ENCODE data around the gene EYS.

Gene EYS

GRCh38 chr6:64213697-64214096 lies 1493.3 kb downstream of the EYS start:
- no peak overlapping the region for H3K4ac ChIP-seq (ENCODE audit: low read depth in 1 of 2, low read length in 2 of 2)
- no peak overlapping the region for H2BK12ac ChIP-seq (ENCODE audit: low read length in 2 of 2)
- no peak overlapping the region for H2AFZ ChIP-seq (ENCODE audit: low read depth, low read length)
- H3K14ac ChIP-seq (ENCODE audit: low read length in 2 of 2), result no peak overlapping the region
- no peaks in the 10 kb centered on the region for H3K9me3 ChIP-seq (ENCODE audit: control insufficient read depth, low read length)
- H3K18ac ChIP-seq (ENCODE audit: low read depth in 1 of 2, low read length in 2 of 2), result no peak overlapping the region
- no peak overlapping the region for H2BK15ac ChIP-seq (ENCODE audit: low read depth, poor library complexity, severe bottlenecking)
- no peak overlapping the region for H4K91ac ChIP-seq (ENCODE audit: low read length)
- no peaks in the 10 kb centered on the region for H3K79me1 ChIP-seq (replicated peaks; ENCODE audit: low read length, poor library complexity, severe bottlenecking)
- no peak overlapping the region for H3K27ac ChIP-seq (ENCODE audit: low read length, poor library complexity, severe bottlenecking)
- H3K27me3 ChIP-seq (ENCODE audit: control insufficient read depth in 1 of 2, insufficient read depth in 1 of 2, low read length in 2 of 2), result no peaks in the 10 kb centered on the region
- no peak overlapping the region for H2AK5ac ChIP-seq (ENCODE audit: low read length, severe bottlenecking)
- no peaks in the 10 kb centered on the region for H3K4me1 ChIP-seq (ENCODE audit: control insufficient read depth, insufficient read depth, low read depth, low read length)
- H2BK5ac ChIP-seq (ENCODE audit: low read depth, low read length, poor library complexity, severe bottlenecking), result no peak overlapping the region
- DNase-seq, result no peak
- H3K4me3 ChIP-seq (ENCODE audit: insufficient read depth in 1 of 2, low read depth in 1 of 2, low read length in 2 of 2), result no peak overlapping the region
- no peak overlapping the region for H2BK120ac ChIP-seq (ENCODE audit: low read depth, low read length)
- no peaks in the 10 kb centered on the region for H3K36me3 ChIP-seq (ENCODE audit: control insufficient read depth in 1 of 2, insufficient read depth in 2 of 2, low read depth in 1 of 2, low read length in 2 of 2)
- H3K23ac ChIP-seq (ENCODE audit: low read length in 2 of 2), result no peak overlapping the region
- no peak overlapping the region for H3K9ac ChIP-seq (ENCODE audit: low read length)
- no CpG with 5 or more reads among the region's 3 CpGs for WGBS
- H3K4me2 ChIP-seq (ENCODE audit: low read length, poor library complexity, severe bottlenecking), result no peak overlapping the region
- no peak overlapping the region for H4K8ac ChIP-seq (ENCODE audit: low read length)

DNA sequence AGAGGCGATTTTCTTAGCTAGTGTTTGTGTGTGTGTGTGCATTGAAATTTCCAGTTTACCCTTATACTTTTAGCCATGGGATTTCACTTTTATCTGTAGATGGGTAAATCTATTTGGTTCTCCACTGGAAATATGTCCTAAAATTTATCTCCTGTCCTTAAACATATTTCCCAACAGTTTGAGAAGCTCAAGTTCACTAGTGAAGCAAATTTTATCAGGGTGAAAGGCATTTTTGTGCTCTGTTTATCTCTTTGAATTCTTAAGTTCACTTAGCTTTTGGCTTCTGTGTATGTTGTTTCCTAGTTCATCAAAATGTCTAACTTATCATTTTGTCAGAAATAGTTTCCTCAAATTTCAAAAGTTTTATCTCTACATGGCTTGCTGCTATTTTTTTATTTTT lies 1509.8 kb downstream of the EYS start:
- no peak overlapping the region for H2BK5ac ChIP-seq (ENCODE audit: low read depth, low read length, poor library complexity, severe bottlenecking)
- no peak overlapping the region for H3K23ac ChIP-seq (ENCODE audit: low read length in 2 of 2)
- H2BK120ac ChIP-seq (ENCODE audit: low read depth, low read length), result no peak overlapping the region
- H3K18ac ChIP-seq (ENCODE audit: low read depth in 1 of 2, low read length in 2 of 2), result no peak overlapping the region
- H3K27ac ChIP-seq (ENCODE audit: low read length, poor library complexity, severe bottlenecking), result no peak overlapping the region
- H2AK5ac ChIP-seq (ENCODE audit: low read length, severe bottlenecking), result no peak overlapping the region
- whole genome bisulfite sequencing, result no CpG with 5 or more reads among the region's 1 CpG
- H3K4me3 ChIP-seq (ENCODE audit: insufficient read depth in 1 of 2, low read depth in 1 of 2, low read length in 2 of 2), result no peak overlapping the region
- H4K91ac ChIP-seq (ENCODE audit: low read length), result no peak overlapping the region
- no peaks in the 10 kb centered on the region for H3K79me1 ChIP-seq (replicated peaks; ENCODE audit: low read length, poor library complexity, severe bottlenecking)
- no peak overlapping the region for H2BK15ac ChIP-seq (ENCODE audit: low read depth, poor library complexity, severe bottlenecking)
- no peaks in the 10 kb centered on the region for H3K36me3 ChIP-seq (ENCODE audit: control insufficient read depth in 1 of 2, insufficient read depth in 2 of 2, low read depth in 1 of 2, low read length in 2 of 2)
- no peaks in the 10 kb centered on the region for H3K4me1 ChIP-seq (ENCODE audit: control insufficient read depth, insufficient read depth, low read depth, low read length)
- no peak overlapping the region for H2BK12ac ChIP-seq (ENCODE audit: low read length in 2 of 2)
- no peak overlapping the region for H3K14ac ChIP-seq (ENCODE audit: low read length in 2 of 2)
- H3K27me3 ChIP-seq (ENCODE audit: control insufficient read depth in 1 of 2, insufficient read depth in 1 of 2, low read length in 2 of 2), result no peaks in the 10 kb centered on the region
- no peak overlapping the region for H3K9ac ChIP-seq (ENCODE audit: low read length)
- no peak for DNase-seq
- no peak overlapping the region for H2AFZ ChIP-seq (ENCODE audit: low read depth, low read length)
- H4K8ac ChIP-seq (ENCODE audit: low read length), result no peak overlapping the region
- H3K4me2 ChIP-seq (ENCODE audit: low read length, poor library complexity, severe bottlenecking), result no peak overlapping the region
- no peak overlapping the region for H3K4ac ChIP-seq (ENCODE audit: low read depth in 1 of 2, low read length in 2 of 2)
- H3K9me3 ChIP-seq (ENCODE audit: control insufficient read depth, low read length), result no peaks in the 10 kb centered on the region

DNA sequence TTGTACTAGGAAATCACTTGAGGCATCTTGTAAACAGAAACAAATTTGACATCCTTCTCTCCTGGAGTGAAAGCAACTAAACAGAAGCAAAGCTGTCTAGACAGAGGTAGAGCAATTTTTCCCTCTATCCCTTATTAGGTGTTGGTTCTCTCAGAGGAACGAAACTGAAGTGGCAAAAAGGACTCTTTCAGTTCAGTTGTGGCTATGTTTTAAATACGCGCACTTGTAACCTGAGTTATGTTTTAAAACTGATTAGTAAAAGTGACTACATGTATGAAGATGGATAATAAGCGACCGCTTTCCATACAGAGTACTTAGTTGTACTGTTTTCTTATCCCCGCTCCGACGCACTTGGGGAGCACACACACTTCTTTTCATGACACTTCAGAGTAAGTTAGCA lies 1520.4 kb downstream of the EYS start:
- no peak for DNase-seq
- Histone ChIP-seq H4K91ac (ENCODE audit: low read length) (no peak overlapping the region), H4K8ac (ENCODE audit: low read length) (no peak overlapping the region), H3K23ac (ENCODE audit: low read length in 2 of 2) (no peak overlapping the region), H3K9ac (ENCODE audit: low read length) (no peak overlapping the region), H3K14ac (ENCODE audit: low read length in 2 of 2) (no peak overlapping the region), H3K4me2 (ENCODE audit: low read length, poor library complexity, severe bottlenecking) (no peak overlapping the region), H3K4me3 (ENCODE audit: insufficient read depth in 1 of 2, low read depth in 1 of 2, low read length in 2 of 2) (no peak overlapping the region), H2AFZ (ENCODE audit: low read depth, low read length) (no peak overlapping the region), H2BK12ac (ENCODE audit: low read length in 2 of 2) (no peak overlapping the region), H3K27me3 (ENCODE audit: control insufficient read depth in 1 of 2, insufficient read depth in 1 of 2, low read length in 2 of 2) (no peaks in the 10 kb centered on the region), H3K4ac (ENCODE audit: low read depth in 1 of 2, low read length in 2 of 2) (no peak overlapping the region), H3K27ac (ENCODE audit: low read length, poor library complexity, severe bottlenecking) (no peak overlapping the region), H3K36me3 (ENCODE audit: control insufficient read depth in 1 of 2, insufficient read depth in 2 of 2, low read depth in 1 of 2, low read length in 2 of 2) (no peaks in the 10 kb centered on the region), H3K4me1 (ENCODE audit: control insufficient read depth, insufficient read depth, low read depth, low read length) (no peaks in the 10 kb centered on the region), H3K79me1 (replicated peaks; ENCODE audit: low read length, poor library complexity, severe bottlenecking) (no peaks in the 10 kb centered on the region), H2BK120ac (ENCODE audit: low read depth, low read length) (no peak overlapping the region), H2AK5ac (ENCODE audit: low read length, severe bottlenecking) (no peak overlapping the region), H3K18ac (ENCODE audit: low read depth in 1 of 2, low read length in 2 of 2) (no peak overlapping the region), H2BK5ac (ENCODE audit: low read depth, low read length, poor library complexity, severe bottlenecking) (no peak overlapping the region), H3K9me3 (ENCODE audit: control insufficient read depth, low read length) (no peaks in the 10 kb centered on the region), H2BK15ac (ENCODE audit: low read depth, poor library complexity, severe bottlenecking) (no peak overlapping the region)
- 94% methylated on average over 8 of the region's 8 CpGs for WGBS

DNA sequence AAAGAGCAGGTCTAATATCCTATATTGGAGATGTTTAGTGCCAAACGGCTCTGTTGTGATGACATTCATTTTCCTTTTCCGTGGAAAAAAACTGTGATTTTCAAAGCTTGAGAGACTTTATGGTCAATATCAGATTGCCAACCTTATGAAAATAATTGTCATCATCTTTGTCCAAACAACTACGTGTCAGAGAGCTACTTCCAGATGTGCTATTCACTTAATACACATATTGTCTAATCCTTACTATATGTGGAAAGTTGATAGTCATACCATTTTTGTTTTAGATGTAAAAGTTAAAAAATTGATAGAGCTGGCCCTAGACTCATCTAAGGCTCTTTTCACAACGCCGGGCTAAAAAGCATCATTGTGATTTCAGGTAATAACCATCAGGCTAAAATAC lies 1521.4 kb downstream of the EYS start:
- H3K14ac ChIP-seq (ENCODE audit: low read length in 2 of 2), result no peak overlapping the region
- H3K4ac ChIP-seq (ENCODE audit: low read depth in 1 of 2, low read length in 2 of 2), result no peak overlapping the region
- H3K4me1 ChIP-seq (ENCODE audit: control insufficient read depth, insufficient read depth, low read depth, low read length), result no peaks in the 10 kb centered on the region
- no peak overlapping the region for H2BK5ac ChIP-seq (ENCODE audit: low read depth, low read length, poor library complexity, severe bottlenecking)
- H4K8ac ChIP-seq (ENCODE audit: low read length), result no peak overlapping the region
- H2BK12ac ChIP-seq (ENCODE audit: low read length in 2 of 2), result no peak overlapping the region
- no peaks in the 10 kb centered on the region for H3K9me3 ChIP-seq (ENCODE audit: control insufficient read depth, low read length)
- no peak overlapping the region for H2BK15ac ChIP-seq (ENCODE audit: low read depth, poor library complexity, severe bottlenecking)
- H2AFZ ChIP-seq (ENCODE audit: low read depth, low read length), result no peak overlapping the region
- no peaks in the 10 kb centered on the region for H3K79me1 ChIP-seq (replicated peaks; ENCODE audit: low read length, poor library complexity, severe bottlenecking)
- no peaks in the 10 kb centered on the region for H3K27me3 ChIP-seq (ENCODE audit: control insufficient read depth in 1 of 2, insufficient read depth in 1 of 2, low read length in 2 of 2)
- DNase-seq, result no peak
- no peak overlapping the region for H3K4me3 ChIP-seq (ENCODE audit: insufficient read depth in 1 of 2, low read depth in 1 of 2, low read length in 2 of 2)
- no peaks in the 10 kb centered on the region for H3K36me3 ChIP-seq (ENCODE audit: control insufficient read depth in 1 of 2, insufficient read depth in 2 of 2, low read depth in 1 of 2, low read length in 2 of 2)
- H3K27ac ChIP-seq (ENCODE audit: low read length, poor library complexity, severe bottlenecking), result no peak overlapping the region
- no peak overlapping the region for H2BK120ac ChIP-seq (ENCODE audit: low read depth, low read length)
- no peak overlapping the region for H3K4me2 ChIP-seq (ENCODE audit: low read length, poor library complexity, severe bottlenecking)
- H3K9ac ChIP-seq (ENCODE audit: low read length), result no peak overlapping the region
- no peak overlapping the region for H4K91ac ChIP-seq (ENCODE audit: low read length)
- 83% methylated on average over 1 of the region's 5 CpGs for WGBS
- no peak overlapping the region for H3K23ac ChIP-seq (ENCODE audit: low read length in 2 of 2)
- no peak overlapping the region for H3K18ac ChIP-seq (ENCODE audit: low read depth in 1 of 2, low read length in 2 of 2)
- no peak overlapping the region for H2AK5ac ChIP-seq (ENCODE audit: low read length, severe bottlenecking)

All from mesenchymal stem cell (in vitro differentiated cells and primary cell).